ENCODE results near the gene PIGV.

- no peak for TF ChIP-seq GATA2 (IDR thresholded peaks at IDR 0.05; ENCODE audit: low read depth, low read length)
- no peak for TF ChIP-seq GATA3 (IDR thresholded peaks at IDR 0.05; ENCODE audit: low read depth, low read length)
These were observed 4.1 kb upstream of the PIGV start for GRCh38 chr1:26783646-26784022.
